NCI-H2107 (cell line): ENCODE results near the gene USB1.

Source experiments
- DNase-seq: peaks from one replicate; lab custom pipeline; 2025; lab: John Stamatoyannopoulos, UW

Gene USB1

GRCh38 chr16:58049232-58050185 is 48.3 kb downstream of the USB1 start:
- DNase-seq, result no peak

- no peak for DNase-seq
Observed at GRCh38 chr16:58051296-58051695, 50.1 kb downstream of the USB1 start.

- DNase-seq, result no peak
Observed at GRCh38 chr16:58051821-58052603, 50.8 kb downstream of the USB1 start.

- no peak for DNase-seq
Observed at GRCh38 chr16:58053682-58054005, 52.4 kb downstream of the USB1 start.

- DNase-seq, result no peak
Observed at GRCh38 chr16:58054289-58054688, 53.1 kb downstream of the USB1 start.

GRCh38 chr16:58056580-58056979 is 55.4 kb downstream of the USB1 start:
- no peak for DNase-seq

GRCh38 chr16:58057121-58057520 is 55.9 kb downstream of the USB1 start:
- no peak for DNase-seq

- DNase-seq, result no peak
Observed at GRCh38 chr16:58057784-58058183, 56.6 kb downstream of the USB1 start.

- DNase-seq, result no peak
Observed at GRCh38 chr16:58062821-58063220, 61.6 kb downstream of the USB1 start.

GRCh38 chr16:58063377-58064076 is 62.3 kb downstream of the USB1 start:
- DNase-seq, result no peak

GRCh38 chr16:58070585-58070984 is 69.4 kb downstream of the USB1 start:
- DNase-seq, result no peak
